Keratinocyte (primary cell): ENCODE measurements around the gene NSUN2.

Experiments
- CTCF ChIP-seq, 3 experiments: IDR thresholded peaks in 1 of 3; conservative IDR thresholded peaks in 1 of 3; optimal IDR thresholded peaks in 1 of 3; 2 replicates in 2 of 3; 3 replicates in 1 of 3; pipeline versions ENCODE3 to v1.5.1; 2011; ENCODE audit warnings: low read length in 3 of 3, mild to moderate bottlenecking in 3 of 3, moderate library complexity in 2 of 3, control low read depth in 1 of 3, inconsistent platforms in 1 of 3; ENCODE audit not compliant: insufficient read depth in 2 of 3; ENCODE audit errors: extremely low read depth in 1 of 3
- EZH2 ChIP-seq: IDR thresholded peaks from one replicate; pipeline ENCODE4 v1.6.1; 2012; ENCODE audit warnings: inconsistent platforms, mild to moderate bottlenecking, low read length, moderate library complexity

- TF ChIP-seq CTCF (optimal IDR thresholded peaks at IDR 0.05 in 1 of 3, IDR thresholded peaks at IDR 0.05 in 1 of 3, conservative IDR thresholded peaks at IDR 0.05 in 1 of 3; ENCODE audit: extremely low read depth in 1 of 3, insufficient read depth in 2 of 3, low read length in 3 of 3) = no peak
- no peak for TF ChIP-seq EZH2
Measured at GRCh38 chr5:6603643-6604042, 29.2 kb downstream of the NSUN2 start.
